Activated CD8-positive, alpha-beta T cell treated with anti-CD3 and anti-CD28 coated beads, Interleukin-2, amount 10 ng/mL, durations not matched to agents 7 days and 5 days (primary cell): ENCODE data around the gene ILK. TPM values are rescaled to one million over a fixed set of nuclear protein-coding genes. Genes with fewer than 3 reads are reported as not detected.

Experiments used
- ATAC-seq: fragments of 150-1000 bp; cut with Tn5 transposase; one replicate; pipeline ENCODE4 v1.10.0; 2021; ENCODE audit warnings: moderate library complexity
- CTCF ChIA-PET: fragments of 350-600 bp; sonication (Branson Sonifier 250); formaldehyde crosslinking; loops from one replicate; lab custom pipeline; 2021; ENCODE audit warnings: antibody characterized with exemption; lab: Charles Lee
- POLR2A ChIA-PET: fragments of 350-600 bp; sonication (Branson Sonifier 250); formaldehyde crosslinking; loops from one replicate; lab custom pipeline; 2021; ENCODE audit warnings: antibody characterized with exemption; lab: Charles Lee
- DNase-seq: peaks from one replicate; pipeline ENCODE4 v3.0.0-alpha.2; 2020
- H3K27ac Mint-ChIP-seq: one replicate; pipeline ENCODE4 v1.8.0; 2021; ENCODE audit warnings: mild to moderate bottlenecking, mixed read lengths
- H3K27me3 Mint-ChIP-seq: one replicate; pipeline ENCODE4 v1.8.0; 2021; ENCODE audit warnings: low read depth, mixed read lengths
- H3K36me3 Mint-ChIP-seq: one replicate; pipeline ENCODE4 v1.8.0; 2021; ENCODE audit warnings: low read depth, mixed read lengths
- H3K4me1 Mint-ChIP-seq: one replicate; pipeline ENCODE4 v1.8.0; 2021; ENCODE audit warnings: low read depth, mixed read lengths
- H3K4me3 Mint-ChIP-seq: one replicate; pipeline ENCODE4 v1.8.0; 2021; ENCODE audit warnings: mild to moderate bottlenecking, mixed read lengths
- H3K9me3 Mint-ChIP-seq: one replicate; pipeline ENCODE4 v1.8.0; 2022; ENCODE audit warnings: mixed read lengths; ENCODE audit not compliant: insufficient read depth
- total RNA-seq, 2 experiments: library from RNA; stranded (reverse); gene quantifications; one replicate each; pipeline ENCODE4 v1.2.3, GENCODE V29; 2021

ILK gene
- total RNA-seq, 2 experiments from 2014 or later = 195 to 197 TPM

GRCh38 chr11:6631361-6631890 lies 27.9 kb downstream of the ILK start:
- no peak for ATAC-seq
- H3K27ac Mint-ChIP-seq = no peak overlapping the region
- POLR2A ChIA-PET = interaction anchor here (0.8 kb wide), 1 partner anchor 52 kb away, joined by 3 read pairs; the partner anchor contains the start of gene MRPL17

GRCh38 chr11:6632116-6633073 lies 28.8 kb downstream of the ILK start:
- ChIA-PET CTCF (no interaction called here), POLR2A (interaction anchor here (0.8 kb wide), 1 partner anchor 51 kb away, joined by 3 read pairs; the partner anchor contains the start of gene MRPL17)
- Mint-ChIP-seq H3K27me3 (no peaks in the 10 kb centered on the region), H3K4me3 (no peak overlapping the region), H3K27ac (no peak overlapping the region), H3K9me3 (no peaks in the 10 kb centered on the region), H3K4me1 (peaks cover 20% of the 10 kb centered on the region), H3K36me3 (no peaks in the 10 kb centered on the region)
- ATAC-seq = no peak
- no peak for DNase-seq

More at GRCh38 chr11:6631361-6631890, 27.9 kb downstream of the ILK start:
- Mint-ChIP-seq H3K4me3 (no peak overlapping the region), H3K9me3 (no peaks in the 10 kb centered on the region), H3K27me3 (no peaks in the 10 kb centered on the region), H3K4me1 (peaks cover 29% of the 10 kb centered on the region), H3K36me3 (no peaks in the 10 kb centered on the region)
- CTCF ChIA-PET = interaction anchor here (0.6 to 1.1 kb wide), 4 partner anchors 12 to 252 kb away, joined by 3 to 5 read pairs (median 4); partner anchors contain the start of genes ILK, MRPL17 and TPP1
- no peak for DNase-seq

- CTCF ChIA-PET = interaction anchor here (1.7 kb wide), 1 partner anchor 34 kb away, joined by 4 read pairs; no protein-coding TSS in a partner anchor
- H3K27me3 Mint-ChIP-seq = no peaks in the 10 kb centered on the region
Observed at GRCh38 chr11:6633422-6634408, 30.1 kb downstream of the ILK start.

GRCh38 chr11:6634534-6634933 lies 31.0 kb downstream of the ILK start:
- no peak overlapping the region for H3K27ac Mint-ChIP-seq
- DNase-seq (no peak), ATAC-seq (no peak)
- ChIA-PET POLR2A (interaction anchor here (1.1 to 2.5 kb wide), 3 partner anchors 13 to 23 kb away, joined by 3 to 6 read pairs (median 4); partner anchors contain the start of gene TPP1), CTCF (interaction anchor here (0.7 to 1.7 kb wide), 3 partner anchors 15 to 40 kb away, joined by 3 to 4 read pairs (median 3); no protein-coding TSS in a partner anchor)
- no peak overlapping the region for H3K4me3 Mint-ChIP-seq
- H3K9me3 Mint-ChIP-seq = no peaks in the 10 kb centered on the region
- H3K27me3 Mint-ChIP-seq = no peaks in the 10 kb centered on the region
- H3K4me1 Mint-ChIP-seq = peaks cover 14% of the 10 kb centered on the region
- no peaks in the 10 kb centered on the region for H3K36me3 Mint-ChIP-seq

More at GRCh38 chr11:6633422-6634408, 30.1 kb downstream of the ILK start:
- DNase-seq (no peak), ATAC-seq (no peak)
- Mint-ChIP-seq H3K4me3 (no peak overlapping the region), H3K4me1 (peaks cover 10% of the 10 kb centered on the region), H3K9me3 (no peaks in the 10 kb centered on the region), H3K36me3 (no peaks in the 10 kb centered on the region), H3K27ac (no peak overlapping the region)
- POLR2A ChIA-PET = interaction anchor here (1.1 to 2.5 kb wide), 2 partner anchors 12 to 15 kb away, joined by 4 to 6 read pairs; partner anchors contain the start of gene TPP1

- DNase-seq (no peak), ATAC-seq (no peak)
- ChIA-PET CTCF (interaction anchor here (0.7 to 1.7 kb wide), 7 partner anchors 8 to 39 kb away, joined by 3 to 4 read pairs (median 4); partner anchors contain the start of genes TAF10 and TPP1), POLR2A (interaction anchor here (0.7 to 2.5 kb wide), 4 partner anchors 13 to 24 kb away, joined by 3 to 6 read pairs (median 4); partner anchors contain the start of gene TPP1)
- Mint-ChIP-seq H3K4me1 (peaks cover 15% of the 10 kb centered on the region), H3K9me3 (no peaks in the 10 kb centered on the region), H3K4me3 (no peak overlapping the region), H3K36me3 (no peaks in the 10 kb centered on the region), H3K27ac (no peak overlapping the region), H3K27me3 (no peaks in the 10 kb centered on the region)
Observed at GRCh38 chr11:6635082-6635932, 31.7 kb downstream of the ILK start.

- H3K27me3 Mint-ChIP-seq = no peaks in the 10 kb centered on the region
- no peak for DNase-seq
Observed at GRCh38 chr11:6636480-6636879, 32.9 kb downstream of the ILK start.

GRCh38 chr11:6637871-6638270 lies 34.3 kb downstream of the ILK start:
- H3K4me1 Mint-ChIP-seq = peaks cover 6% of the 10 kb centered on the region

More at GRCh38 chr11:6636480-6636879, 32.9 kb downstream of the ILK start:
- CTCF ChIA-PET = interaction anchor here (0.6 to 1.1 kb wide), 2 partner anchors 17 to 47 kb away, joined by 3 read pairs; partner anchors contain the start of gene MRPL17
- ATAC-seq = no peak
- Mint-ChIP-seq H3K36me3 (no peaks in the 10 kb centered on the region), H3K9me3 (no peaks in the 10 kb centered on the region), H3K4me1 (peaks cover 14% of the 10 kb centered on the region), H3K27ac (no peak overlapping the region), H3K4me3 (no peak overlapping the region)
- POLR2A ChIA-PET = interaction anchor here (2.5 kb wide), 1 partner anchor 18 kb away, joined by 6 read pairs; the partner anchor contains the start of gene TPP1

GRCh38 chr11:6638429-6638828 lies 34.9 kb downstream of the ILK start:
- no peaks in the 10 kb centered on the region for H3K9me3 Mint-ChIP-seq
- ATAC-seq = no peak
- DNase-seq = no peak
- POLR2A ChIA-PET = no interaction called here
- H3K27ac Mint-ChIP-seq = no peak overlapping the region
- peaks cover 6% of the 10 kb centered on the region for H3K4me1 Mint-ChIP-seq
- no peaks in the 10 kb centered on the region for H3K36me3 Mint-ChIP-seq
- CTCF ChIA-PET = no interaction called here
- no peaks in the 10 kb centered on the region for H3K27me3 Mint-ChIP-seq
- no peak overlapping the region for H3K4me3 Mint-ChIP-seq

More at GRCh38 chr11:6637871-6638270, 34.3 kb downstream of the ILK start:
- Mint-ChIP-seq H3K27ac (no peak overlapping the region), H3K4me3 (no peak overlapping the region), H3K9me3 (no peaks in the 10 kb centered on the region), H3K36me3 (no peaks in the 10 kb centered on the region), H3K27me3 (no peaks in the 10 kb centered on the region)
- ATAC-seq = no peak
- CTCF ChIA-PET = interaction anchor here (1.1 kb wide), 1 partner anchor 46 kb away, joined by 3 read pairs; the partner anchor contains the start of gene MRPL17
- DNase-seq = no peak
- POLR2A ChIA-PET = interaction anchor here (0.9 to 1.2 kb wide), 2 partner anchors 9 to 25 kb away, joined by 3 read pairs; no protein-coding TSS in a partner anchor

- ChIA-PET POLR2A (no interaction called here), CTCF (no interaction called here)
- H3K27me3 Mint-ChIP-seq = no peaks in the 10 kb centered on the region
Observed at GRCh38 chr11:6640036-6640984, 36.7 kb downstream of the ILK start.

More at GRCh38 chr11:6640036-6640984, 36.7 kb downstream of the ILK start:
- Mint-ChIP-seq H3K27ac (no peak overlapping the region), H3K9me3 (no peaks in the 10 kb centered on the region), H3K4me3 (no peak overlapping the region), H3K36me3 (no peaks in the 10 kb centered on the region), H3K4me1 (peaks cover 6% of the 10 kb centered on the region)
- no peak for DNase-seq
- no peak for ATAC-seq
